GM12878 (cell line): Measurements from ENCODE around the gene CDHR5. TPM values are rescaled to one million over a fixed set of nuclear protein-coding genes. Genes with fewer than 3 reads are reported as not detected.
A peak's percentile ranks its signal among the peaks of the same experiment; 100 is the strongest.

Experiments
- ATAC-seq: fragments of 200-7000 bp; cut with Tn5 transposase; 3 replicates; pipeline ENCODE4 v1.9.1; 2020; ENCODE audit warnings: mild to moderate bottlenecking, moderate library complexity
- BruUV-seq: library from RNA; stranded (reverse); fragments of 400-500 nt; replicated peaks from 2 replicates; lab custom pipeline; 2021; lab: Mats Ljungman, UMichigan
- CTCF ChIA-PET: fragments of 300-600 bp; sonication (Branson Sonifier 250); formaldehyde crosslinking; extraction: SDS; loops from one replicate; lab custom pipeline; 2021; ENCODE audit warnings: inconsistent platforms; lab: Yijun Ruan, JAX
- POLR2A ChIA-PET: fragments of 350-600 bp; formaldehyde crosslinking; extraction: SDS; loops from one replicate; lab custom pipeline; 2021; ENCODE audit warnings: inconsistent platforms; lab: Charles Lee
- RAD21 ChIA-PET: fragments of 300-600 bp; sonication (Branson Sonifier 250); formaldehyde crosslinking; loops from one replicate; lab custom pipeline; 2023; ENCODE audit warnings: antibody characterized with exemption; ENCODE audit not compliant: unreplicated experiment; lab: Charles Lee
- SMC1A ChIA-PET: fragments of 300-600 bp; sonication (Branson Sonifier 250); formaldehyde crosslinking; loops from one replicate; lab custom pipeline; 2023; ENCODE audit not compliant: unreplicated experiment, uncharacterized antibody; lab: Charles Lee
- DNase-seq: peaks from one replicate; pipeline ENCODE4 v3.0.0-alpha.2; 2011; ENCODE audit warnings: low read depth, low spot score
- FAIRE-seq: peaks from 3 replicates; lab custom pipeline; 2011; peaks lifted over from hg19 to GRCh38; lab: Jason Lieb, UNC
- H2AFZ ChIP-seq: 2 replicates; pipeline ENCODE4 v1.6.0; 2011; ENCODE audit warnings: low read depth, low read length, control low read depth; ENCODE audit not compliant: control insufficient read depth
- H3K27ac ChIP-seq: 2 replicates; pipeline ENCODE4 v1.5.1; 2011; ENCODE audit warnings: control low read depth; ENCODE audit not compliant: control insufficient read depth, insufficient read depth
- H3K27me3 ChIP-seq, 2 experiments: replicated peaks in 1 of 2; 2 replicates each; pipeline versions ENCODE4 v1.6.0 to v1.6.1; 2011; ENCODE audit warnings: low read length in 1 of 2; ENCODE audit not compliant: control insufficient read depth in 2 of 2, insufficient read depth in 2 of 2
- H3K36me3 ChIP-seq, 2 experiments: 2 replicates each; pipeline ENCODE4 v1.5.1; 2011; ENCODE audit warnings: low read length in 1 of 2; ENCODE audit not compliant: control insufficient read depth in 2 of 2, insufficient read depth in 2 of 2
- H3K4me1 ChIP-seq: 2 replicates; pipeline ENCODE4 v1.6.1; 2011; ENCODE audit warnings: mild to moderate bottlenecking, low read length, moderate library complexity, mixed read lengths; ENCODE audit not compliant: control insufficient read depth, insufficient read depth
- H3K4me2 ChIP-seq: 2 replicates; pipeline ENCODE4 v1.6.0; 2011; ENCODE audit warnings: control low read depth; ENCODE audit not compliant: control insufficient read depth, insufficient read depth
- H3K4me3 ChIP-seq: fragments of 200-600 bp; sonication (generic); 2 replicates; pipeline ENCODE4 v1.5.1; 2016
- H3K79me2 ChIP-seq: 2 replicates; pipeline ENCODE4 v1.6.0; 2011; ENCODE audit warnings: low read length; ENCODE audit not compliant: control insufficient read depth, insufficient read depth
- H3K9ac ChIP-seq: 2 replicates; pipeline ENCODE4 v1.8.0; 2011; ENCODE audit warnings: low read length, control low read depth, mixed read lengths; ENCODE audit not compliant: control insufficient read depth, insufficient read depth
- H3K9me3 ChIP-seq: replicated peaks from 3 replicates; pipeline ENCODE4 v1.5.1; 2011; ENCODE audit warnings: mild to moderate bottlenecking, low read length; ENCODE audit not compliant: control insufficient read depth, insufficient read depth
- H4K20me1 ChIP-seq: 2 replicates; pipeline ENCODE4 v1.6.0; 2011; ENCODE audit not compliant: control insufficient read depth, insufficient read depth
- CBFB ChIP-seq: IDR thresholded peaks from 2 replicates; pipeline ENCODE4 v1.6.1; 2016; ENCODE audit warnings: antibody characterized with exemption, low read depth
- FOXM1 ChIP-seq: IDR thresholded peaks from 2 replicates; pipeline ENCODE4 v1.6.1; 2012; ENCODE audit warnings: low read depth, mild to moderate bottlenecking, inconsistent platforms, low read length, moderate library complexity
- HDAC6 ChIP-seq: fragments of 200-600 bp; sonication (generic); IDR thresholded peaks from one replicate; pipeline ENCODE4 v1.8.0; 2017; ENCODE audit warnings: antibody characterized with exemption; ENCODE audit not compliant: unreplicated experiment
- POLR2A ChIP-seq: IDR thresholded peaks from 2 replicates; pipeline ENCODE4 v1.6.1; 2011; ENCODE audit warnings: low read depth, mild to moderate bottlenecking, low read length
- SPI1 ChIP-seq: IDR thresholded peaks from 2 replicates; pipeline ENCODE4 v1.6.1; 2011; ENCODE audit warnings: low read depth, mild to moderate bottlenecking, low read length, moderate library complexity, borderline replicate concordance; ENCODE audit not compliant: insufficient read depth
- TCF7 ChIP-seq: IDR thresholded peaks from 2 replicates; pipeline ENCODE4 v1.6.1; 2014; ENCODE audit warnings: antibody characterized with exemption, borderline replicate concordance
- WRNIP1 ChIP-seq: IDR thresholded peaks from 2 replicates; pipeline ENCODE4 v1.6.1; 2011; ENCODE audit warnings: low read depth, low read length, improper control_type of control experiment, borderline replicate concordance
- WGBS: methylation state at CpG from one replicate; pipeline ENCODE4 v1.1.6; 2016; ENCODE audit warnings: low lambda C conversion rate; ENCODE audit not compliant: insufficient replicate concordance, insufficient coverage; ENCODE audit errors: missing lambda C conversion rate; 5-methylcytosine and 5-hydroxymethylcytosine counted together
- in situ Hi-C: fragments of 300-500 bp; cut with MboI; formaldehyde crosslinking; loops from 9 replicates; pipeline ENCODE4 v1.14.3; 2018; ENCODE audit warnings: mixed read lengths
- intact Hi-C: fragments of 100-400 bp; cut with micrococcal nuclease; formaldehyde crosslinking; loops from one replicate; pipeline ENCODE4 v1.14.2; 2022; ENCODE audit not compliant: unreplicated experiment
- polyA plus RNA-seq, 11 experiments: library from polyadenylated mRNA; depleted of rRNA in 4 of 11; unstranded in 6 of 11; stranded (reverse) in 5 of 11; fragments of >200 nt; fragmentation: Nextera tagmentation in 4 of 11; fragmentation: Illumina TruSeq in 1 of 11; extraction: Ambion mirVana in 4 of 11; extraction: Trizol in 1 of 11; gene quantifications; 1 replicate in 1 of 11; 2 replicates in 10 of 11; pipeline versions ENCODE4 v1.2.1 to v1.2.3, GENCODE V29; 2011 to 2016; ENCODE audit warnings: inconsistent platforms in 2 of 11, missing spikeins in 2 of 11, low read depth in 1 of 11
- total RNA-seq, 4 experiments: library from RNA; depleted of rRNA in 3 of 4; stranded (reverse); fragments of >200 nt in 3 of 4; fragmentation: Illumina TruSeq in 1 of 4; extraction: Trizol in 1 of 4; gene quantifications; 2 replicates each; pipeline versions ENCODE4 v1.2.1 to v1.2.3, GENCODE V29; 2013 to 2021
- TF ChIP-seq, protein P1 (sequence below), 3 experiments: IDR thresholded peaks in 2 of 3; conservative IDR thresholded peaks in 1 of 3; 2 replicates each; pipeline ENCODE4 v1.5.1; 2011; ENCODE audit warnings: low read depth in 3 of 3, low read length in 3 of 3, mild to moderate bottlenecking in 3 of 3, control low read depth in 2 of 3, moderate library complexity in 2 of 3, inconsistent platforms in 1 of 3, mixed read lengths in 1 of 3; ENCODE audit not compliant: control insufficient read depth in 2 of 3, insufficient read depth in 1 of 3; ENCODE audit errors: extremely low read depth in 1 of 3
- TF ChIP-seq, protein P2 (sequence below): fragments of 450-650 bp; formaldehyde crosslinking; IDR thresholded peaks from 2 replicates; pipeline ENCODE4 v1.4.0; 2020; ENCODE audit warnings: mild to moderate bottlenecking, moderate library complexity

Gene CDHR5
- total and polyA plus RNA-seq, 10 of the 15 experiments (the other 5 are each of a cell fraction or from before 2014, with no cell fraction given) = 0.06 TPM; not detected in 9

DNA sequence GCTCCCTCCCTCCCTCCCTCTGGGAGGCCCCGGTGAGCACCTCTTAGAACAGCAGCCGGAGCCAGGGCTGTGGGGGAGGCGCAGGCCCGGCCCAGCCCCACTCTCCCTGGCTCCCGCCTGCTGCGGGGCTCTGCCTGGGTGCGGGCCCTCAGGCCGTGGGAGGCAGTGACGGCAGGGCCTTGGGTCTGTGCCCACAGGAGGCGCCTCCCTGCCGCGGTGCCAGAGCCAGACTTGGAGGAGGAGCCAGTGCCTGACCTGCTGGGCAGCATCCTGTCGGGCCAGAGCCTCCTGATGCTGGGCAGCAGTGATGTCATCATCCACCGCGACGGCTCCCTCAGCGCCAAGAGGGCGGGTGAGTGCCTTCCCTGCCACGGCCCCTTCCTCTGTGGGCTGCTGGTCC lies 18.5 kb downstream of the CDHR5 start:
- ChIA-PET SMC1A (no interaction called here), POLR2A (no interaction called here), CTCF (interaction anchor here (0.6 kb wide), 1 partner anchor 14 kb away, joined by 3 read pairs; no protein-coding TSS in a partner anchor), RAD21 (no interaction called here)
- no peak overlapping the region for H3K27ac ChIP-seq
- 92% methylated on average over 18 of the region's 19 CpGs for WGBS
- TF ChIP-seq, protein P1, sequence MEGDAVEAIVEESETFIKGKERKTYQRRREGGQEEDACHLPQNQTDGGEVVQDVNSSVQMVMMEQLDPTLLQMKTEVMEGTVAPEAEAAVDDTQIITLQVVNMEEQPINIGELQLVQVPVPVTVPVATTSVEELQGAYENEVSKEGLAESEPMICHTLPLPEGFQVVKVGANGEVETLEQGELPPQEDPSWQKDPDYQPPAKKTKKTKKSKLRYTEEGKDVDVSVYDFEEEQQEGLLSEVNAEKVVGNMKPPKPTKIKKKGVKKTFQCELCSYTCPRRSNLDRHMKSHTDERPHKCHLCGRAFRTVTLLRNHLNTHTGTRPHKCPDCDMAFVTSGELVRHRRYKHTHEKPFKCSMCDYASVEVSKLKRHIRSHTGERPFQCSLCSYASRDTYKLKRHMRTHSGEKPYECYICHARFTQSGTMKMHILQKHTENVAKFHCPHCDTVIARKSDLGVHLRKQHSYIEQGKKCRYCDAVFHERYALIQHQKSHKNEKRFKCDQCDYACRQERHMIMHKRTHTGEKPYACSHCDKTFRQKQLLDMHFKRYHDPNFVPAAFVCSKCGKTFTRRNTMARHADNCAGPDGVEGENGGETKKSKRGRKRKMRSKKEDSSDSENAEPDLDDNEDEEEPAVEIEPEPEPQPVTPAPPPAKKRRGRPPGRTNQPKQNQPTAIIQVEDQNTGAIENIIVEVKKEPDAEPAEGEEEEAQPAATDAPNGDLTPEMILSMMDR (IDR thresholded peaks at IDR 0.05 in 2 of 3, conservative IDR thresholded peaks at IDR 0.05 in 1 of 3; ENCODE audit: control insufficient read depth in 2 of 3, extremely low read depth in 1 of 3, insufficient read depth in 1 of 3, low read depth in 3 of 3, low read length in 3 of 3) = no peak
- TF ChIP-seq POLR2A = peak; percentile 46
- ATAC-seq (no peak), DNase-seq (no peak), FAIRE-seq (no peak)
- no peaks in the 10 kb centered on the region for H3K9me3 ChIP-seq
- H3K4me2 ChIP-seq = no peak overlapping the region
- H3K36me3 ChIP-seq = peaks cover 14 to 68% of the 10 kb centered on the region in 2 experiments; a peak in 3 of 4 replicates
- H3K4me3 ChIP-seq = no peak overlapping the region
- no peak overlapping the region for H2AFZ ChIP-seq
- H3K4me1 ChIP-seq = no peaks in the 10 kb centered on the region
- intact Hi-C loops = no loop called here
- no TSS peak for BruUV-seq
- H3K27me3 ChIP-seq = no peaks in the 10 kb centered on the region
- in situ Hi-C loops = no loop called here
- H3K9ac ChIP-seq = no peak overlapping the region
- no peaks in the 10 kb centered on the region; the same call in 1 of the 2 replicates for H4K20me1 ChIP-seq
- H3K79me2 ChIP-seq = no peaks in the 10 kb centered on the region

DNA sequence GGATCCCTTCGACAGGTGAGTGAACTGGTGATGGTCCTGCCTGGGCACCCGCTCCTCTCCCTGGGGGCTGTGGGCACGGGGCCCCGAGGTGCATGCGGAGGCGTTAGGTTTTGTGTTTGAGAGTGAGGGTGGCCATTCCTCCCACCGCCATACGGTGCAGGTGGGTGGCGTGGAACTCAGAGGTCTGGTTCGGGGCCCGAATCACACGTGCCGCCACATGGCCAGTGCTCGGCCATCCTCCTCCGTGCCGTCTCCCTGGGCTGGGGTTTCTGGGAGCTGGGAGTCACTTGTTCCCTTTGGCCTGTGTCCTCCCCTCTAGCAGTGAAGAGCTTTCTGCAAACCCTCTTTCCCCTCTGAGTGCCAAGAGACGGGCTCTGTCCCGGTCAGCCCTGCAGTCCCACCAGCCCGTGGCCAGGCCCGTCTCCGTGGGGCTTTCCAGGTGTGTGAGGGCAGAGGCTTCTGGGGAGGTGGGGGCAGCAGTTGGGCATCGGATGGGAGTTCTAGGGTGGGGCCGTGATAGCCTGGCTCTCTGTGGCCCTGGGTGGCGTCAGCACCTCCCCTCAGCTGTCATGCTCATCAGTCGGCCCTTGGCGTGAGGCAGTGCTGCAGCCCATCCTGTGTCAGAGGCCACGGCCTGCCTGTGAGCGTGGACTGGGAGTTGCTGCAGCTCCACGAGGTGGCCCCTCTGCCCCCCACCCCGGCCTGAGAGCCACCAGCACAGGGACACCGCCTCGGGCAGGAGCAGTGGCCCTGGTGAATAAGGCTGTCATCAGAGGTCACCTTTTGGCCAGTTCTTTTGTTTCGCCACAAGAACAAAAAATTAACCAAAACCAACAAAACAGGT lies 19.2 kb downstream of the CDHR5 start:
- SMC1A ChIA-PET = no interaction called here
- Histone ChIP-seq H3K27me3 (no peaks in the 10 kb centered on the region), H3K4me1 (no peaks in the 10 kb centered on the region), H3K27ac (no peak overlapping the region), H3K9me3 (no peaks in the 10 kb centered on the region), H3K9ac (no peak overlapping the region), H3K79me2 (no peaks in the 10 kb centered on the region), H3K4me2 (no peak overlapping the region), H4K20me1 (no peaks in the 10 kb centered on the region; the same call in 1 of the 2 replicates), H2AFZ (no peak overlapping the region), H3K4me3 (no peak overlapping the region), H3K36me3 (peaks cover 14 to 63% of the 10 kb centered on the region in 2 experiments; a peak in 3 of 4 replicates)
- intact Hi-C loops = no loop called here
- DNase-seq (no peak), FAIRE-seq (no peak), ATAC-seq (no peak)
- CTCF ChIA-PET = no interaction called here
- RAD21 ChIA-PET = no interaction called here
- no TSS peak for BruUV-seq
- POLR2A ChIA-PET = no interaction called here
- WGBS = 92% methylated on average over 33 of the region's 33 CpGs
- in situ Hi-C loops = no loop called here
- TF ChIP-seq CBFB (no peak), HDAC6 (no peak), WRNIP1 (no peak), SPI1 (no peak), FOXM1 (no peak), TCF7 (no peak)
- TF ChIP-seq, protein P2, sequence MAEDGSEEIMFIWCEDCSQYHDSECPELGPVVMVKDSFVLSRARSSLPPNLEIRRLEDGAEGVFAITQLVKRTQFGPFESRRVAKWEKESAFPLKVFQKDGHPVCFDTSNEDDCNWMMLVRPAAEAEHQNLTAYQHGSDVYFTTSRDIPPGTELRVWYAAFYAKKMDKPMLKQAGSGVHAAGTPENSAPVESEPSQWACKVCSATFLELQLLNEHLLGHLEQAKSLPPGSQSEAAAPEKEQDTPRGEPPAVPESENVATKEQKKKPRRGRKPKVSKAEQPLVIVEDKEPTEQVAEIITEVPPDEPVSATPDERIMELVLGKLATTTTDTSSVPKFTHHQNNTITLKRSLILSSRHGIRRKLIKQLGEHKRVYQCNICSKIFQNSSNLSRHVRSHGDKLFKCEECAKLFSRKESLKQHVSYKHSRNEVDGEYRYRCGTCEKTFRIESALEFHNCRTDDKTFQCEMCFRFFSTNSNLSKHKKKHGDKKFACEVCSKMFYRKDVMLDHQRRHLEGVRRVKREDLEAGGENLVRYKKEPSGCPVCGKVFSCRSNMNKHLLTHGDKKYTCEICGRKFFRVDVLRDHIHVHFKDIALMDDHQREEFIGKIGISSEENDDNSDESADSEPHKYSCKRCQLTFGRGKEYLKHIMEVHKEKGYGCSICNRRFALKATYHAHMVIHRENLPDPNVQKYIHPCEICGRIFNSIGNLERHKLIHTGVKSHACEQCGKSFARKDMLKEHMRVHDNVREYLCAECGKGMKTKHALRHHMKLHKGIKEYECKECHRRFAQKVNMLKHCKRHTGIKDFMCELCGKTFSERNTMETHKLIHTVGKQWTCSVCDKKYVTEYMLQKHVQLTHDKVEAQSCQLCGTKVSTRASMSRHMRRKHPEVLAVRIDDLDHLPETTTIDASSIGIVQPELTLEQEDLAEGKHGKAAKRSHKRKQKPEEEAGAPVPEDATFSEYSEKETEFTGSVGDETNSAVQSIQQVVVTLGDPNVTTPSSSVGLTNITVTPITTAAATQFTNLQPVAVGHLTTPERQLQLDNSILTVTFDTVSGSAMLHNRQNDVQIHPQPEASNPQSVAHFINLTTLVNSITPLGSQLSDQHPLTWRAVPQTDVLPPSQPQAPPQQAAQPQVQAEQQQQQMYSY (CRISPR knock-in tag) = no peak
